Activated T-helper 2 cell treated with anti-CD3 and anti-CD28 coated beads, Interferon-gamma antibody, Interleukin-2, Interleukin-4, amounts not matched to agents 10 μg/mL and 5 μg/mL and 100 μg/mL, durations not matched to agents 14 hours and 24 hours and 36 hours (primary cell): ENCODE measurements around the gene MCF2L2. TPM values are rescaled to one million over a fixed set of nuclear protein-coding genes. Genes with fewer than 3 reads are reported as not detected.
A peak's percentile ranks its signal among the peaks of the same experiment; 100 is the strongest.

ENCODE experiments used
- DNase-seq: peaks from one replicate; pipeline ENCODE4 v3.0.0; 2021; ENCODE audit warnings: low spot score
- H3K27ac Mint-ChIP-seq: one replicate; pipeline ENCODE4 v1.8.0; 2021; ENCODE audit warnings: mixed read lengths
- H3K27me3 Mint-ChIP-seq: one replicate; pipeline ENCODE4 v1.8.0; 2021; ENCODE audit warnings: low read depth, mixed read lengths
- H3K36me3 Mint-ChIP-seq: one replicate; pipeline ENCODE4 v1.8.0; 2021; ENCODE audit warnings: low read depth, mixed read lengths
- H3K4me1 Mint-ChIP-seq: one replicate; pipeline ENCODE4 v1.8.0; 2021; ENCODE audit warnings: low read depth, mixed read lengths
- H3K4me3 Mint-ChIP-seq: one replicate; pipeline ENCODE4 v1.8.0; 2021; ENCODE audit warnings: low read depth, mild to moderate bottlenecking, moderate library complexity, mixed read lengths
- H3K9me3 Mint-ChIP-seq: one replicate; pipeline ENCODE4 v1.8.0; 2021; ENCODE audit warnings: mixed read lengths
- intact Hi-C: fragments of 100-400 bp; cut with micrococcal nuclease; formaldehyde crosslinking; loops from one replicate; pipeline ENCODE4 v1.15.1; 2023
- total RNA-seq: library from RNA; stranded (reverse); gene quantifications from 2 replicates; pipeline ENCODE4 v1.2.3, GENCODE V29; 2022

MCF2L2 gene
- total RNA-seq, 1 donor from 2014 or later, result 7.5 TPM

- intact Hi-C loops, result no loop called here
Measured at GRCh38 chr3:183260167-183260904, 168.1 kb downstream of the MCF2L2 start.

GRCh38 chr3:183259621-183260020 lies 168.8 kb downstream of the MCF2L2 start:
- DNase-seq, result no peak
- intact Hi-C loops, result no loop called here
- H3K27me3 Mint-ChIP-seq, result no peaks in the 10 kb centered on the region
- no peak overlapping the region for H3K27ac Mint-ChIP-seq
- no peaks in the 10 kb centered on the region for H3K9me3 Mint-ChIP-seq
- no peak overlapping the region for H3K4me3 Mint-ChIP-seq
- H3K4me1 Mint-ChIP-seq, result peaks cover 26% of the 10 kb centered on the region
- peaks cover 46% of the 10 kb centered on the region for H3K36me3 Mint-ChIP-seq

More at GRCh38 chr3:183260167-183260904, 168.1 kb downstream of the MCF2L2 start:
- H3K9me3 Mint-ChIP-seq, result no peaks in the 10 kb centered on the region
- peaks cover 39% of the 10 kb centered on the region for H3K36me3 Mint-ChIP-seq
- H3K4me1 Mint-ChIP-seq, result peaks cover 20% of the 10 kb centered on the region
- no peak overlapping the region for H3K4me3 Mint-ChIP-seq
- no peak for DNase-seq
- H3K27me3 Mint-ChIP-seq, result no peaks in the 10 kb centered on the region
- no peak overlapping the region for H3K27ac Mint-ChIP-seq

GRCh38 chr3:183259087-183259486 lies 169.3 kb downstream of the MCF2L2 start:
- DNase-seq, result no peak
- no peaks in the 10 kb centered on the region for H3K27me3 Mint-ChIP-seq
- H3K4me3 Mint-ChIP-seq, result no peak overlapping the region
- H3K9me3 Mint-ChIP-seq, result no peaks in the 10 kb centered on the region
- peaks cover 47% of the 10 kb centered on the region for H3K36me3 Mint-ChIP-seq
- intact Hi-C loops, result no loop called here
- H3K4me1 Mint-ChIP-seq, result peaks cover 26% of the 10 kb centered on the region
- H3K27ac Mint-ChIP-seq, result no peak overlapping the region

GRCh38 chr3:183255348-183255730 lies 173.1 kb downstream of the MCF2L2 start:
- peak overlapping the region; percentile 59 for H3K27ac Mint-ChIP-seq
- H3K4me1 Mint-ChIP-seq, result peaks cover 30% of the 10 kb centered on the region
- DNase-seq, result no peak
- peak overlapping the region; percentile 80 for H3K4me3 Mint-ChIP-seq
- intact Hi-C loops, result loop anchor here (1.0 kb wide), 1 partner anchor 31 kb away; no protein-coding TSS in a partner anchor
- H3K36me3 Mint-ChIP-seq, result peaks cover 40% of the 10 kb centered on the region
- H3K27me3 Mint-ChIP-seq, result no peaks in the 10 kb centered on the region
- H3K9me3 Mint-ChIP-seq, result no peaks in the 10 kb centered on the region

GRCh38 chr3:183254487-183255347 lies 173.7 kb downstream of the MCF2L2 start:
- Mint-ChIP-seq H3K4me3 (peak overlapping the region; percentile 80), H3K9me3 (no peaks in the 10 kb centered on the region), H3K27me3 (no peaks in the 10 kb centered on the region), H3K27ac (peak overlapping the region; percentile 59), H3K4me1 (peaks cover 28% of the 10 kb centered on the region), H3K36me3 (peaks cover 36% of the 10 kb centered on the region)
- intact Hi-C loops, result loop anchor here (1.0 to 5.0 kb wide), 3 partner anchors 32 to 128 kb away; no protein-coding TSS in a partner anchor
- no peak for DNase-seq

GRCh38 chr3:183253528-183254486 lies 174.6 kb downstream of the MCF2L2 start:
- Mint-ChIP-seq H3K36me3 (peaks cover 29% of the 10 kb centered on the region), H3K27ac (peak overlapping the region; percentile 76), H3K9me3 (no peaks in the 10 kb centered on the region), H3K4me3 (peak overlapping the region; percentile 85), H3K4me1 (peaks cover 23% of the 10 kb centered on the region), H3K27me3 (no peaks in the 10 kb centered on the region)
- intact Hi-C loops, result loop anchor here (1.0 to 5.0 kb wide), 4 partner anchors 12 to 128 kb away; no protein-coding TSS in a partner anchor
- DNase-seq, result no peak

- Mint-ChIP-seq H3K36me3 (peaks cover 25% of the 10 kb centered on the region), H3K9me3 (no peaks in the 10 kb centered on the region), H3K4me3 (peak within 1 kb of the TSS; percentile 85), H3K27me3 (no peaks in the 10 kb centered on the region), H3K27ac (peak within 1 kb of the TSS; percentile 76), H3K4me1 (peaks cover 23% of the 10 kb centered on the region)
- DNase-seq, result no peak
- intact Hi-C loops, result loop anchor here (1.0 to 5.0 kb wide), 3 partner anchors 13 to 66 kb away; no protein-coding TSS in a partner anchor
Measured at GRCh38 chr3:183252973-183253527, 175.4 kb downstream of the MCF2L2 start, which contains the start of gene B3GNT5. TSS of gene B3GNT5 (plus strand) at chr3:183253253. CDS start at chr3:183269799, 16,546 bp downstream.

- Mint-ChIP-seq H3K4me3 (peak overlapping the region; percentile 63), H3K27me3 (no peaks in the 10 kb centered on the region), H3K27ac (peak overlapping the region; percentile 44), H3K36me3 (peaks cover 19% of the 10 kb centered on the region), H3K9me3 (no peaks in the 10 kb centered on the region), H3K4me1 (peaks cover 19% of the 10 kb centered on the region)
- DNase-seq, result no peak
- intact Hi-C loops, result loop anchor here (2.0 to 5.0 kb wide), 2 partner anchors 27 to 65 kb away; no protein-coding TSS in a partner anchor
Measured at GRCh38 chr3:183252118-183252782, 176.2 kb downstream of the MCF2L2 start.

- intact Hi-C loops, result no loop called here
- no peaks in the 10 kb centered on the region for H3K36me3 Mint-ChIP-seq
- DNase-seq, result no peak
- peaks cover 7% of the 10 kb centered on the region for H3K4me1 Mint-ChIP-seq
- no peaks in the 10 kb centered on the region for H3K27me3 Mint-ChIP-seq
- H3K4me3 Mint-ChIP-seq, result no peak overlapping the region
- H3K9me3 Mint-ChIP-seq, result no peaks in the 10 kb centered on the region
- no peak overlapping the region for H3K27ac Mint-ChIP-seq
Measured at GRCh38 chr3:183249006-183249718, 179.3 kb downstream of the MCF2L2 start.

- Mint-ChIP-seq H3K9me3 (peaks cover 15% of the 10 kb centered on the region), H3K36me3 (peaks cover 8% of the 10 kb centered on the region), H3K27ac (no peak overlapping the region), H3K4me3 (no peak overlapping the region), H3K27me3 (no peaks in the 10 kb centered on the region), H3K4me1 (peaks cover 3% of the 10 kb centered on the region)
- intact Hi-C loops, result no loop called here
- no peak for DNase-seq
Measured at GRCh38 chr3:183247011-183247589, 181.3 kb downstream of the MCF2L2 start.
